Activated naive CD8-positive, alpha-beta T cell treated with anti-CD3 and anti-CD28 coated beads, Interleukin-2, amount 10 ng/mL, durations not matched to agents 7 days and 5 days (primary cell): ENCODE results near the gene THEM4. TPM values are rescaled to one million over a fixed set of nuclear protein-coding genes. Genes with fewer than 3 reads are reported as not detected.

ENCODE experiments used
- ATAC-seq: fragments of 150-1000 bp; cut with Tn5 transposase; one replicate; pipeline ENCODE4 v1.10.0; 2021; ENCODE audit warnings: low read depth, moderate library complexity
- POLR2A ChIA-PET: fragments of 350-600 bp; sonication (Branson Sonifier 250); formaldehyde crosslinking; loops from one replicate; lab custom pipeline; 2021; ENCODE audit warnings: antibody characterized with exemption; lab: Charles Lee
- DNase-seq: peaks from one replicate; pipeline ENCODE4 v3.0.0; 2021
- H3K27ac Mint-ChIP-seq: one replicate; pipeline ENCODE4 v1.8.0; 2022; ENCODE audit warnings: mild to moderate bottlenecking, mixed read lengths
- H3K27me3 Mint-ChIP-seq: one replicate; pipeline ENCODE4 v1.8.0; 2022; ENCODE audit warnings: mild to moderate bottlenecking, moderate library complexity, mixed read lengths
- H3K36me3 Mint-ChIP-seq: one replicate; pipeline ENCODE4 v1.8.0; 2021; ENCODE audit warnings: mild to moderate bottlenecking, mixed read lengths
- H3K4me1 Mint-ChIP-seq: one replicate; pipeline ENCODE4 v1.8.0; 2021; ENCODE audit warnings: mixed read lengths
- H3K4me3 Mint-ChIP-seq: one replicate; pipeline ENCODE4 v1.8.0; 2022; ENCODE audit warnings: mild to moderate bottlenecking, moderate library complexity, mixed read lengths
- H3K9me3 Mint-ChIP-seq: one replicate; pipeline ENCODE4 v1.8.0; 2021; ENCODE audit warnings: mixed read lengths
- total RNA-seq, 2 experiments: library from RNA; stranded (reverse); gene quantifications; one replicate each; pipeline ENCODE4 v1.2.3, GENCODE V29; 2021

THEM4 gene
- total RNA-seq, 2 experiments from 2014 or later = 46.6 to 49.7 TPM

DNA sequence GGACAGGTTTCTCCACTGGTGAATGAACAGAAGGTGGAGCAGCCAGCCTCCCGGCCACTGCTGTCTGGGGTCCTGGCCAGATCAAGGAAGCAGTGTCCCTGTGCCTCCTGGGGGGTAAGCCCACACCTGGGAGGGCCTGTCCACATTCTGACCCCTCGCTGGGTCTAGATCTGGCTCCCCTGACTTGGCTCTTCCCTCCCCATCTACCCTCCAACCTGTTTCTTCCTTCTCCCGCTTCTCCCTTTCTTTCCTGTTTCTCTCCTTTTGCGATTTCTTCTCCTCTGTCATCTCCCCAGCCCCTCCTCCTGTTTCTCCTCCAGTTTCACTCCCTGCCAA is 78.1 kb downstream of the THEM4 start:
- Mint-ChIP-seq H3K4me3 (no peak overlapping the region), H3K36me3 (no peaks in the 10 kb centered on the region), H3K27me3 (no peaks in the 10 kb centered on the region), H3K9me3 (no peaks in the 10 kb centered on the region), H3K4me1 (peaks cover 44% of the 10 kb centered on the region), H3K27ac (peak overlapping the region; percentile 74)
- POLR2A ChIA-PET = interaction anchor here (0.7 kb wide), 1 partner anchor 10 kb away, joined by 3 read pairs; no protein-coding TSS in a partner anchor
- DNase-seq = no peak
- no peak for ATAC-seq

DNA sequence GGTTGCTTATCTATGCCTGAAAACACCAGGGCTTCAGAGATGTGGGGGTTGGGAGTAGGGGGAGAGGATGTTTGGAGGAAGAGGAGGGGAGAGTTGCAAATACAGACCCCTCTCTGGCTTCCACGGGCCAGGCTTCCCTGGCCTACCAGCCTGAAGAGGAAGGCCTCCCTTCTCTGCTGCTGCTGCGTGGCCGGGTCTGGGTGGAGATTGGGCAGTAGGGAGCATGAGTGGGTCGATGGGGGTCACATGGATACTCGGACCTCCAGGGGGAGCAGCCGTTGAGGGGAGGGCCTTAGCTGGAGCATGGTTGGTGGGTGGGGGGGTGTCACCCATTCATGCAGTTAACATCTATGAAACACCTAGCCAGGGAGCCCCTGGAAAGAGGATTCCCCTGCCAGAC is 79.3 kb downstream of the THEM4 start:
- Mint-ChIP-seq H3K4me3 (no peak overlapping the region), H3K27me3 (no peaks in the 10 kb centered on the region), H3K4me1 (peaks cover 44% of the 10 kb centered on the region), H3K36me3 (no peaks in the 10 kb centered on the region), H3K27ac (peak overlapping the region; percentile 80), H3K9me3 (no peaks in the 10 kb centered on the region)
- no peak for DNase-seq
- POLR2A ChIA-PET = interaction anchor here (1.2 kb wide), 1 partner anchor 67 kb away, joined by 3 read pairs; no protein-coding TSS in a partner anchor
- ATAC-seq = no peak

DNA sequence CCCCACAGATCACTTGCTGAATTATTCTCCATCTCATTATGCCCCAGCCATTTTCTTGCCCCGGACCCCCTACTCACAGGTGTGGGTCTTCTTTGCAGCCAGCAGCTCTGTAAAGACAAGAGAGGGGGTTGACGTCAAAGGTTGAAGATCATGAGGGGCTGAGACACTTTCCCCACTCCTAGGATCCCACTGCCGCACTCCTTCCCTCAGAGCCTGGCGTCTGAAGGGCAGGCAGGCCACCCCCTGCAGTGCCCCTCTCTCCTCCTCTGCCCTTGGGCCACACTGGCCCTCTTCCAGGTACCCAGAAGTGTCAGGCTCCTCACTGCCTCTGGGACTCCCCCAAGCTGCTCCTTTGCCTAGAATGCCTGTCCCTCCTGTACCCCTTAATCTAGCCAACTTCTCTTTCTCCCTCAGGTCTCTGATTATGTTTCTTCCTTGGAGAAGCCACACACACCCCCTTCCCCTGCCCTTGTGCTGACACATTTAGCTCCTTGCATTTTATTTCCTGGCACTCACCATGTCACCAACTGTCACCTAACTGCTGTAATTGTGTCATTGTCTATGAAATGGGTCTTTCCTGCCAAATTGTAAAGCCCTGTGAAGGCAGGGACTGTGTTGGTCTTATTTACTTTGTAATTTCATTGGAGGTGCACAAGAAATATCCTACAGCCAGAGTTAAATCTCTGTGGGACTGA is 79.8 kb downstream of the THEM4 start:
- no peak for DNase-seq
- Mint-ChIP-seq H3K27ac (peak overlapping the region; percentile 80), H3K36me3 (no peaks in the 10 kb centered on the region), H3K4me1 (peaks cover 44% of the 10 kb centered on the region), H3K27me3 (peaks cover under 1% of the 10 kb centered on the region), H3K9me3 (no peaks in the 10 kb centered on the region), H3K4me3 (peak overlapping the region; percentile 61)
- ATAC-seq = no peak
- POLR2A ChIA-PET = interaction anchor here (0.7 to 1.2 kb wide), 2 partner anchors 17 to 67 kb away, joined by 3 read pairs; no protein-coding TSS in a partner anchor

DNA sequence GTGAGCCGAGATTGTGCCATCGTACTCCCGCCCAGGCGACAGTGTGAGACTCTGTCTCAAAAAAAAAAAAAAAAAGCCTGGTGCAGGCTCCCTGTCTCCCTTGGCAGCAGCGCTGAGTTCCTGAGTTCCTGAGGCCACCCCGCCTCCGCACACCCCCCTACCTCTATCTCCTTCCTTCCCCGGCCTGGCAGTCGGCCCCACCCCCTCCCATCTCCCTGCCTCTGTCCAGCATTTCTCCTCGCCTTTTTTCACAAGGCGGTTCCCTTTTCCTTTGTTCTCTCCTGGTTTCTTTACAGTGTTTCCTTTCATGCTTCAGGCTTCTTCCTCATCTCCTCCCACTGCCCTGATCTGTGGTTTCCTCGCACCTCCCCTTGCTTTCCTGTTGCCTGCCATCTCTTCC is 80.4 kb downstream of the THEM4 start:
- peak overlapping the region; percentile 80 for H3K27ac Mint-ChIP-seq
- H3K4me3 Mint-ChIP-seq = peak overlapping the region; percentile 61
- POLR2A ChIA-PET = interaction anchor here (0.7 to 1.6 kb wide), 3 partner anchors 16 to 318 kb away, joined by 3 to 4 read pairs (median 3); partner anchors contain the start of genes CGN and MRPL9
- ATAC-seq = no peak
- no peaks in the 10 kb centered on the region for H3K9me3 Mint-ChIP-seq
- H3K4me1 Mint-ChIP-seq = peaks cover 43% of the 10 kb centered on the region
- no peaks in the 10 kb centered on the region for H3K36me3 Mint-ChIP-seq
- H3K27me3 Mint-ChIP-seq = peaks cover 1% of the 10 kb centered on the region
- no peak for DNase-seq

DNA sequence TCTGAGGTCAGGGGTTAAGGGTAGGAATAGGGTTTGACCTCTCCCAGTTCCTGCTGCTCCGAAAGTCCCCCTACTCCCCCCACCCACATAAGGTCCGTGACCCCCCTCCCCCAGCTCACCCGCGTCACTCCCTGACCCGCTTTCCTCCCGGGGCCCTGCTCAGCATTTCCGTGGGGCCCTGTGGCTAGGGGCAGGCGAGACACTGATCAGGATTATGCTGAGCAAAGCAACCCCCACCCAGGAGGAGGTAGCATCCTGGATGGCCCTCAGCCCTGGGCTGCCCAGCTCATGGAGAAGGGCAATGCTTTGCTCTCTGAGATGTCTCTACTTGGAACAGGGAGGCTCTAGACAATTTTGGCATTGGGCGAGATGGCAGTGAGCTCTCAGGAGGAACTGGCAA is 81.5 kb downstream of the THEM4 start:
- ATAC-seq = no peak
- peaks cover 1% of the 10 kb centered on the region for H3K27me3 Mint-ChIP-seq
- POLR2A ChIA-PET = interaction anchor here (0.8 to 1.6 kb wide), 2 partner anchors 65 to 317 kb away, joined by 3 to 4 read pairs; partner anchors contain the start of genes CGN and MRPL9
- peak overlapping the region; percentile 41 for H3K4me3 Mint-ChIP-seq
- H3K36me3 Mint-ChIP-seq = no peaks in the 10 kb centered on the region
- no peaks in the 10 kb centered on the region for H3K9me3 Mint-ChIP-seq
- no peak for DNase-seq
- H3K4me1 Mint-ChIP-seq = peaks cover 33% of the 10 kb centered on the region
- no peak overlapping the region for H3K27ac Mint-ChIP-seq

DNA sequence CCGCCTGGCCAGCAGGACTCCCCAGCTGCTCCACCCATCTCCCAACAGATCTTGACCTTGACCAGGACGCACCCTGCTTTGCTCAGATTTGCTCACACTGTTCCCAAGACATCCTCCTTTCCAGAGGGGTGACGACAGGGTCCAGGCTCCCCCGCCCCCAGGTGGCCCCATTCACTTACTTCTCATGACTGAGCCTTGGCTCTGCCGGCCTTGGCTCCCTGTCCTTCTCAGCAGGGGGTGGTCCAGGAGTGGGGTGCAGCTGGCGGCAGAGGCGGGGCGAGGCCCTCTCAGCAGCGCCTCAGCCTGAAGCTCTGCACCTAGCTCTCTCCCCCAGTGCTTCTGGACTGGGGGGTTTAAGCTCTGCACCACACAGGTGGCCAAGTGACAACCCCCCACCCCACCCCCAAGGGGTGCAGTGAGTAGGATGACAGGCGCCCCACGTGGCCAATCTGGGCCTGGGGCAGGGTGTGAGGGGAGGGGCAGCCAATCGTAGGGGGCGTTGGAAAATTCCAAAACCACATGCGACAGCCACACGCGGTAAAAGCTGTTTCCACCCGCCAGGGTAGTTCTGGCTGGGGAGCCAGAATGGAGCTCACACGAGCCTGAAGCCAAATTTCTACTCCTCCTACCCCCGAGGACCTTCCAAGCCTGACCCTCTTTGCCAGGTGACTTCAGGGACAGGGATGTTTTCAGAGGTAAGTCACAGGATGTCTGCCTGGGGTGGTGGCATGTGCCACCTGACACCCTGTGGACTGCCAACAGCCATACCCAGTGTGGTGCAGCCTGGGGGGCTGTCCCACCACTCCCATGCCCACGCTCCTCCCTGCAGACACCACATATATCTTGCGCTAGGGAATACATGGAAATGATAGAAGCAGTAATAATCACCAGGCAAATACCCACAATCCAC is 83.3 kb downstream of the THEM4 start:
- POLR2A ChIA-PET = interaction anchor here (1.1 kb wide), 1 partner anchor 214 kb away, joined by 4 read pairs; no protein-coding TSS in a partner anchor
- Mint-ChIP-seq H3K27ac (no peak overlapping the region), H3K36me3 (no peaks in the 10 kb centered on the region), H3K4me3 (no peak overlapping the region), H3K9me3 (no peaks in the 10 kb centered on the region), H3K27me3 (peaks cover 1% of the 10 kb centered on the region), H3K4me1 (peaks cover 33% of the 10 kb centered on the region)
- no peak for DNase-seq
- no peak for ATAC-seq

DNA sequence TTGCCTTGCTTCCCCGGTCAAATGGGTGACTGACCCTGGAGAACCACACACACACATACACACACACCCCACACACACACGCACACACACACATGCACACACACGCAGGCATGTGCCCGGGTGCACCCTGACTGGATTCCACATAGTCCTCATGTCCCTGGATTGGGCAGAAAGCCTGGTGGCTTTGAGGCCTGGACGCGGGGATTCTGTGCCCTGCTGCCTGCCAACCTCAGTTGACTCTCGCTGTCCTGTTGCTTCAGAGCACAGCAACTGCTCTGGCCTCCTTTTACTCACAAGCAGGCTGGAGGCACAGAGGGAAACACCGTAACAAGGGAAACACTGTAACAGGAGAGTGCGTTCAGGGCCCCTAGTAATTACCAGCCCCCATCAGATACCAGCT is 84.1 kb downstream of the THEM4 start:
- Mint-ChIP-seq H3K4me1 (peaks cover 32% of the 10 kb centered on the region), H3K27ac (no peak overlapping the region), H3K9me3 (no peaks in the 10 kb centered on the region), H3K27me3 (peaks cover 1% of the 10 kb centered on the region), H3K4me3 (no peak overlapping the region), H3K36me3 (no peaks in the 10 kb centered on the region)
- DNase-seq (no peak), ATAC-seq (no peak)
- POLR2A ChIA-PET = interaction anchor here (0.9 kb wide), 1 partner anchor 10 kb away, joined by 3 read pairs; no protein-coding TSS in a partner anchor

Other genes with a start within 250 kb of the THEM4 start
- not detected for gene CELF3, start 192.7 kb downstream of the THEM4 start, total RNA-seq
- gene RIIAD1, start 188.0 kb downstream of the THEM4 start, total RNA-seq = not detected
- gene MRPL9, start 146.0 kb downstream of the THEM4 start, total RNA-seq = 10 to 100 TPM; 87.4 to 95.0 TPM
- gene TDRKH, start 119.0 kb downstream of the THEM4 start, total RNA-seq = 10 to 100 TPM; 15.9 to 16.1 TPM
- gene LINGO4, start 104.1 kb downstream of the THEM4 start, total RNA-seq = under 1 TPM in 1 of 2 experiments, not detected in 1; 0.14 TPM
- gene RORC, start 77.7 kb downstream of the THEM4 start, total RNA-seq = 1 to 10 TPM; 1.2 to 1.4 TPM
- gene C2CD4D, start 69.7 kb downstream of the THEM4 start, total RNA-seq = under 1 TPM in 1 of 2 experiments, not detected in 1; 0.17 TPM
- not detected for gene THEM5, start 55.8 kb downstream of the THEM4 start, total RNA-seq
- 100 to 1,000 TPM; 529 to 544 TPM for gene S100A10, start 84.3 kb upstream of the THEM4 start, total RNA-seq
- 100 to 1,000 TPM; 241 to 262 TPM for gene S100A11, start 127.5 kb upstream of the THEM4 start, total RNA-seq
- not detected for gene TCHHL1, start 179.6 kb upstream of the THEM4 start, total RNA-seq
- under 1 TPM; 0.06 to 0.08 TPM for gene TCHH, start 205.9 kb upstream of the THEM4 start, total RNA-seq
- gene RPTN, start 249.7 kb upstream of the THEM4 start, total RNA-seq = not detected